SKM-1 (cell line): ENCODE results near the gene MINDY3.

Source experiments
- DNase-seq: peaks from one replicate; lab custom pipeline; 2025; ENCODE audit not compliant: unreplicated experiment; lab: John Stamatoyannopoulos, UW

Gene MINDY3

GRCh38 chr10:15808204-15808797 lies 52.0 kb downstream of the MINDY3 start:
- DNase-seq, result no peak

- DNase-seq, result no peak
These were observed 54.8 kb downstream of the MINDY3 start for GRCh38 chr10:15805395-15806058.

GRCh38 chr10:15804109-15804508 lies 56.2 kb downstream of the MINDY3 start:
- no peak for DNase-seq

GRCh38 chr10:15802375-15802949 lies 57.8 kb downstream of the MINDY3 start:
- DNase-seq, result no peak

- DNase-seq, result no peak
These were observed 58.7 kb downstream of the MINDY3 start for GRCh38 chr10:15801641-15802040.

- no peak for DNase-seq
These were observed 59.2 kb downstream of the MINDY3 start for GRCh38 chr10:15801147-15801546.

GRCh38 chr10:15797346-15797745 lies 63.0 kb downstream of the MINDY3 start:
- DNase-seq, result no peak

GRCh38 chr10:15796762-15797161 lies 63.5 kb downstream of the MINDY3 start:
- no peak for DNase-seq

- DNase-seq, result no peak
These were observed 64.1 kb downstream of the MINDY3 start for GRCh38 chr10:15796098-15796759.

- no peak for DNase-seq
These were observed 65.1 kb downstream of the MINDY3 start for GRCh38 chr10:15795036-15795792.

- no peak for DNase-seq
These were observed 65.7 kb downstream of the MINDY3 start for GRCh38 chr10:15794569-15794968.

- DNase-seq, result no peak
These were observed 66.6 kb downstream of the MINDY3 start for GRCh38 chr10:15793664-15794063.

GRCh38 chr10:15792777-15793176 lies 67.5 kb downstream of the MINDY3 start:
- DNase-seq, result no peak

- DNase-seq, result no peak
These were observed 68.3 kb downstream of the MINDY3 start for GRCh38 chr10:15791816-15792524.

- DNase-seq, result no peak
These were observed 70.3 kb downstream of the MINDY3 start for GRCh38 chr10:15789793-15790525.

GRCh38 chr10:15787426-15787825 lies 72.9 kb downstream of the MINDY3 start:
- DNase-seq, result no peak

- DNase-seq, result no peak
These were observed 75.5 kb downstream of the MINDY3 start for GRCh38 chr10:15784662-15785300.

- DNase-seq, result no peak
These were observed 76.2 kb downstream of the MINDY3 start for GRCh38 chr10:15783941-15784636.

GRCh38 chr10:15782851-15783250 lies 77.5 kb downstream of the MINDY3 start:
- no peak for DNase-seq
